ENCODE data around the gene DDRGK1.
"Not testable (repeated sequence)": the region's sequence is repeated elsewhere in the genome, so short reads cannot be mapped to it uniquely, and the experiment has no call there.

- TF ChIP-seq CTCF, POLR2A (IDR thresholded peaks at IDR 0.05): not testable (repeated sequence)
These were observed 52.3 kb downstream of the DDRGK1 start for GRCh38 chr20:3152057-3152644.

Data from uterus (tissue), 2 donors.